ENCODE measurements around the gene MACROD2.

The MACROD2 gene

GRCh38 chr20:15205028-15205427, 1209.7 kb downstream of the MACROD2 start:
- no peak for DNase-seq

- no peak for DNase-seq
Observed at GRCh38 chr20:15205719-15206118, 1210.4 kb downstream of the MACROD2 start.

- DNase-seq = no peak
Observed at GRCh38 chr20:15209537-15209936, 1214.2 kb downstream of the MACROD2 start.

GRCh38 chr20:15214051-15214450, 1218.7 kb downstream of the MACROD2 start:
- DNase-seq = no peak

- no peak for DNase-seq
Observed at GRCh38 chr20:15220009-15220656, 1224.8 kb downstream of the MACROD2 start.

GRCh38 chr20:15220778-15221565, 1225.7 kb downstream of the MACROD2 start:
- no peak for DNase-seq

- DNase-seq = no peak
Observed at GRCh38 chr20:15222502-15223330, 1227.4 kb downstream of the MACROD2 start.

GRCh38 chr20:15224199-15224598, 1228.9 kb downstream of the MACROD2 start:
- DNase-seq = no peak

GRCh38 chr20:15227102-15227501, 1231.8 kb downstream of the MACROD2 start:
- no peak for DNase-seq

- no peak for DNase-seq
Observed at GRCh38 chr20:15232243-15232642, 1236.9 kb downstream of the MACROD2 start.

GRCh38 chr20:15235471-15236198, 1240.3 kb downstream of the MACROD2 start:
- no peak for DNase-seq

GRCh38 chr20:15236812-15237211, 1241.5 kb downstream of the MACROD2 start:
- DNase-seq = peak; percentile 47

GRCh38 chr20:15239542-15240206, 1244.4 kb downstream of the MACROD2 start:
- DNase-seq = no peak

GRCh38 chr20:15240801-15241200, 1245.5 kb downstream of the MACROD2 start:
- no peak for DNase-seq

GRCh38 chr20:15241681-15242080, 1246.4 kb downstream of the MACROD2 start:
- DNase-seq = no peak

GRCh38 chr20:15242773-15243172, 1247.5 kb downstream of the MACROD2 start:
- no peak for DNase-seq

- no peak for DNase-seq
Observed at GRCh38 chr20:15245896-15246295, 1250.6 kb downstream of the MACROD2 start.

- DNase-seq = no peak
Observed at GRCh38 chr20:15248618-15249395, 1253.5 kb downstream of the MACROD2 start.

- no peak for DNase-seq
Observed at GRCh38 chr20:15251171-15251570, 1255.9 kb downstream of the MACROD2 start.

- no peak for DNase-seq
Observed at GRCh38 chr20:15252304-15252703, 1257.0 kb downstream of the MACROD2 start.

GRCh38 chr20:15253431-15253830, 1258.1 kb downstream of the MACROD2 start:
- no peak for DNase-seq
